Cardiac muscle cell (in vitro differentiated cells and primary cell): ENCODE measurements around the gene HNRNPU. TPM values are rescaled to one million over a fixed set of nuclear protein-coding genes. Genes with fewer than 3 reads are reported as not detected.
A peak's percentile ranks its signal among the peaks of the same experiment; 100 is the strongest.

ENCODE experiments used
- DNase-seq, 2 donors: peaks; one replicate each; pipeline versions ENCODE4 v3.0.0 to v3.0.0-alpha.2; 2010 to 2017; ENCODE audit warnings: low read depth in 1 of 2, low spot score in 1 of 2
- H3K27ac ChIP-seq: fragments of 200-600 bp; sonication (generic); 2 replicates; pipeline ENCODE4 v1.5.1; 2016
- H3K27me3 ChIP-seq: fragments of 200-600 bp; sonication (generic); 2 replicates; pipeline ENCODE4 v1.6.0; 2016; ENCODE audit warnings: control low read depth
- H3K36me3 ChIP-seq: fragments of 200-600 bp; sonication (generic); 2 replicates; pipeline ENCODE4 v1.5.1; 2016; ENCODE audit warnings: control low read depth
- H3K4me1 ChIP-seq: fragments of 200-600 bp; sonication (generic); 2 replicates; pipeline ENCODE4 v1.8.1; 2017; ENCODE audit warnings: low read depth, mild to moderate bottlenecking, mixed run types
- H3K4me3 ChIP-seq: fragments of 200-600 bp; sonication (generic); 2 replicates; pipeline ENCODE4 v1.5.1; 2016; ENCODE audit warnings: mild to moderate bottlenecking
- H3K9me3 ChIP-seq: fragments of 200-600 bp; sonication (generic); 2 replicates; pipeline ENCODE4 v1.5.1; 2017; ENCODE audit warnings: low read depth, mild to moderate bottlenecking, control low read depth
- polyA plus RNA-seq: library from polyadenylated mRNA; unstranded; fragments of >200 nt; fragmentation: Nextera tagmentation; extraction: Ambion mirVana; gene quantifications from 2 replicates; pipeline ENCODE4 v1.2.1, GENCODE V29; 2016
- total RNA-seq: library from RNA; depleted of rRNA; stranded (reverse); fragments of >200 nt; gene quantifications from 2 replicates; pipeline ENCODE4 v1.2.3, GENCODE V29; 2016
- TF ChIP-seq, protein P1 (sequence below): IDR thresholded peaks from 2 replicates; pipeline ENCODE4 v1.5.1; 2012; ENCODE audit warnings: low read depth, mild to moderate bottlenecking, low read length

Gene HNRNPU
- total and polyA plus RNA-seq, 2 experiments from 2014 or later, result 345 to 447 TPM

- TF ChIP-seq, protein P1, sequence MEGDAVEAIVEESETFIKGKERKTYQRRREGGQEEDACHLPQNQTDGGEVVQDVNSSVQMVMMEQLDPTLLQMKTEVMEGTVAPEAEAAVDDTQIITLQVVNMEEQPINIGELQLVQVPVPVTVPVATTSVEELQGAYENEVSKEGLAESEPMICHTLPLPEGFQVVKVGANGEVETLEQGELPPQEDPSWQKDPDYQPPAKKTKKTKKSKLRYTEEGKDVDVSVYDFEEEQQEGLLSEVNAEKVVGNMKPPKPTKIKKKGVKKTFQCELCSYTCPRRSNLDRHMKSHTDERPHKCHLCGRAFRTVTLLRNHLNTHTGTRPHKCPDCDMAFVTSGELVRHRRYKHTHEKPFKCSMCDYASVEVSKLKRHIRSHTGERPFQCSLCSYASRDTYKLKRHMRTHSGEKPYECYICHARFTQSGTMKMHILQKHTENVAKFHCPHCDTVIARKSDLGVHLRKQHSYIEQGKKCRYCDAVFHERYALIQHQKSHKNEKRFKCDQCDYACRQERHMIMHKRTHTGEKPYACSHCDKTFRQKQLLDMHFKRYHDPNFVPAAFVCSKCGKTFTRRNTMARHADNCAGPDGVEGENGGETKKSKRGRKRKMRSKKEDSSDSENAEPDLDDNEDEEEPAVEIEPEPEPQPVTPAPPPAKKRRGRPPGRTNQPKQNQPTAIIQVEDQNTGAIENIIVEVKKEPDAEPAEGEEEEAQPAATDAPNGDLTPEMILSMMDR, result no peak
- no peak for DNase-seq
- H3K9me3 ChIP-seq, result no peaks in the 10 kb centered on the region
- no peaks in the 10 kb centered on the region for H3K27me3 ChIP-seq
- no peak overlapping the region for H3K27ac ChIP-seq
- no peaks in the 10 kb centered on the region for H3K36me3 ChIP-seq
- H3K4me1 ChIP-seq, result peaks cover 8% of the 10 kb centered on the region
- H3K4me3 ChIP-seq, result no peak overlapping the region
These were observed 33.7 kb downstream of the HNRNPU start for GRCh38 chr1:244830639-244831038.

GRCh38 chr1:244826712-244827111, 37.6 kb downstream of the HNRNPU start:
- Histone ChIP-seq H3K9me3 (no peaks in the 10 kb centered on the region), H3K27me3 (no peaks in the 10 kb centered on the region), H3K27ac (no peak overlapping the region), H3K36me3 (no peaks in the 10 kb centered on the region), H3K4me1 (no peaks in the 10 kb centered on the region), H3K4me3 (no peak overlapping the region)
- TF ChIP-seq, protein P1, result no peak
- DNase-seq, result no peak

GRCh38 chr1:244822878-244823277, 41.5 kb downstream of the HNRNPU start:
- Histone ChIP-seq H3K27ac (no peak overlapping the region), H3K27me3 (no peaks in the 10 kb centered on the region), H3K4me3 (no peak overlapping the region), H3K36me3 (no peaks in the 10 kb centered on the region), H3K9me3 (no peaks in the 10 kb centered on the region), H3K4me1 (no peaks in the 10 kb centered on the region)
- TF ChIP-seq, protein P1, result no peak
- DNase-seq, result no peak

DNA sequence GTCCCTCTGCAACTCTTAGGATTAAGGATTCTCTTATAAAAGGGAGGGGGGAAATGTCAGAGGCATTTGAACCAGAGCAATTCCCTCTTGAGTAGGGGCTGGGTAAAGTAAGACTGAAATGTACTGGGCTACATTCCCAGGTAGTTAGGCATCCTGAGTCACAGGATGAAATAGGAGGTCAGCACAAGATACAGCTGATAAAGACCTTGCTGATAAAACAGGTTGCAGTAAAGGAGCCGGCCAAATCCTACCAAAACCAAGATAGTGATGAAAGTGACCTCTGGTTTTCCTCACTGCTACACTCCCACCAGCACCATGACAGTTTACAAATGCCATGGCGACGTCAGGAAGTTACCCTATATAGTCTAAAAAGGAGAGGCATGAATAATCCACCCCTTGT, 43.2 kb downstream of the HNRNPU start:
- TF ChIP-seq, protein P1, result no peak
- peak in 1 of 2 donors; percentile 25 for DNase-seq
- Histone ChIP-seq H3K27me3 (no peaks in the 10 kb centered on the region), H3K4me3 (no peak overlapping the region), H3K9me3 (no peaks in the 10 kb centered on the region), H3K36me3 (no peaks in the 10 kb centered on the region), H3K27ac (peak overlapping the region; percentile 26), H3K4me1 (no peaks in the 10 kb centered on the region)

DNA sequence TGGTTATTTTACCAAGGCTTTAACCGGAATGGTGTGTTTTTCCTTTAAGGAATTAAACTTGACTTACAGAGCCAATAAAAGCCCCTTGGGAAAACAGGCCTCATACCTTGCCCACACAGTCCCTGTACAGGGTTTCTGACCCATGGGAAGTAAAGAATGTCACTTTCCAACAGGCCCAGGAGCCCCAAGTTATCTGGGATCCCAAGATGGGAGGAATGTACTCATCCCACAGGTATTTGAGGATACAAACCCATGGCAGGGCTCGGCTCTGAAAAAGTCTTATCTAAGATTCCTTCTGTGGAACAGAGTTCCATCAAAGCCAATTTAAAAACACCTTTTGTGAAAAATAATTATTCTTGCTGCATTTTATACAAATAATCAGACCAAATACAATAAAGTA, 44.2 kb downstream of the HNRNPU start:
- Histone ChIP-seq H3K9me3 (no peaks in the 10 kb centered on the region), H3K27me3 (no peaks in the 10 kb centered on the region), H3K4me1 (no peaks in the 10 kb centered on the region), H3K4me3 (no peak overlapping the region), H3K27ac (no peak overlapping the region), H3K36me3 (no peaks in the 10 kb centered on the region)
- no peak for DNase-seq
- TF ChIP-seq, protein P1, result no peak

GRCh38 chr1:244817415-244817894, 46.9 kb downstream of the HNRNPU start:
- Histone ChIP-seq H3K9me3 (no peaks in the 10 kb centered on the region), H3K4me3 (no peak overlapping the region), H3K27ac (no peak overlapping the region), H3K36me3 (no peaks in the 10 kb centered on the region), H3K4me1 (no peaks in the 10 kb centered on the region), H3K27me3 (no peaks in the 10 kb centered on the region)
- DNase-seq, result no peak
- TF ChIP-seq, protein P1, result no peak
